H1 (cell line): ENCODE results near the gene COX7C. TPM values are rescaled to one million over a fixed set of nuclear protein-coding genes. Genes with fewer than 3 reads are reported as not detected.
A peak's percentile ranks its signal among the peaks of the same experiment; 100 is the strongest.

Source experiments
- CTCF ChIA-PET: fragments of 300-600 bp; sonication (Branson Sonifier 250); formaldehyde crosslinking; loops from one replicate; lab custom pipeline; 2021; ENCODE audit not compliant: partially characterized antibody; lab: Charles Lee
- POLR2A ChIA-PET: fragments of 300-600 bp; sonication (Branson Sonifier 250); formaldehyde crosslinking; loops from one replicate; lab custom pipeline; 2021; ENCODE audit warnings: inconsistent platforms; ENCODE audit not compliant: partially characterized antibody; lab: Charles Lee
- DNase-seq, 2 experiments: peaks; one replicate each; pipeline versions ENCODE4 v3.0.0 to v3.0.0-alpha.2; 2010 to 2022; ENCODE audit warnings: low spot score in 2 of 2, low read depth in 1 of 2, mixed read lengths in 1 of 2
- FAIRE-seq: peaks from 2 replicates; lab custom pipeline; 2011; peaks lifted over from hg19 to GRCh38; lab: Jason Lieb, UNC
- H2AFZ ChIP-seq: 2 replicates; pipeline ENCODE4 v1.8.1; 2012; ENCODE audit warnings: low read length, inconsistent platforms
- H2AK5ac ChIP-seq: 2 replicates; pipeline ENCODE4 v1.6.1; 2013; ENCODE audit warnings: low read depth, low read length
- H2BK120ac ChIP-seq: replicated peaks from 2 replicates; pipeline ENCODE3; 2013; ENCODE audit warnings: low read depth, low read length, inconsistent platforms
- H2BK12ac ChIP-seq: 2 replicates; pipeline ENCODE4 v1.6.1; 2013; ENCODE audit warnings: low read depth, low read length
- H2BK15ac ChIP-seq: 2 replicates; pipeline ENCODE4 v1.6.1; 2013; ENCODE audit warnings: low read length
- H2BK20ac ChIP-seq: 2 replicates; pipeline ENCODE4 v1.6.1; 2013; ENCODE audit warnings: low read length
- H2BK5ac ChIP-seq: 2 replicates; pipeline ENCODE4 v1.6.1; 2013; ENCODE audit warnings: low read depth, low read length
- H3K14ac ChIP-seq: 2 replicates; pipeline ENCODE4 v1.6.1; 2013; ENCODE audit warnings: inconsistent platforms; ENCODE audit not compliant: insufficient read length
- H3K18ac ChIP-seq: 2 replicates; pipeline ENCODE4 v1.6.1; 2013; ENCODE audit warnings: low read length; ENCODE audit errors: extremely low read depth
- H3K23ac ChIP-seq: 2 replicates; pipeline ENCODE4 v1.6.1; 2013; ENCODE audit warnings: inconsistent platforms; ENCODE audit not compliant: insufficient read length
- H3K23me2 ChIP-seq: 2 replicates; pipeline ENCODE4 v1.6.1; 2013; ENCODE audit warnings: low read depth, low read length
- H3K27ac ChIP-seq: 2 replicates; pipeline ENCODE4 v1.6.1; 2011; ENCODE audit warnings: low read depth, low read length, inconsistent platforms
- H3K27me3 ChIP-seq, 4 experiments: replicated peaks in 1 of 4; 1 replicate in 1 of 4; 2 replicates in 3 of 4; pipeline versions ENCODE4 v1.6.1 to v1.8.1; 2011 to 2013; ENCODE audit warnings: low read length in 3 of 4, mild to moderate bottlenecking in 3 of 4, inconsistent platforms in 2 of 4, mixed read lengths in 2 of 4, moderate library complexity in 1 of 4; ENCODE audit not compliant: control insufficient read depth in 3 of 4, insufficient read depth in 3 of 4; ENCODE audit errors: extremely low read depth in 1 of 4
- H3K36me3 ChIP-seq, 4 experiments: 2 replicates each; pipeline versions ENCODE4 v1.6.1 to v1.8.1; 2011 to 2013; ENCODE audit warnings: mild to moderate bottlenecking in 4 of 4, low read length in 3 of 4, moderate library complexity in 2 of 4, control low read depth in 1 of 4, inconsistent platforms in 1 of 4; ENCODE audit not compliant: insufficient read depth in 4 of 4, control insufficient read depth in 2 of 4
- H3K4ac ChIP-seq: replicated peaks from 2 replicates; pipeline ENCODE3; 2013; ENCODE audit warnings: low read length, low read depth, mixed read lengths, inconsistent platforms; ENCODE audit not compliant: insufficient read length
- H3K4me1 ChIP-seq, 4 experiments: replicated peaks in 1 of 4; 1 replicate in 1 of 4; 2 replicates in 3 of 4; pipeline versions ENCODE4 v1.6.1 to v1.8.1; 2011 to 2013; ENCODE audit warnings: low read length in 3 of 4, inconsistent platforms in 2 of 4, mixed read lengths in 1 of 4; ENCODE audit not compliant: insufficient read depth in 4 of 4, control insufficient read depth in 3 of 4
- H3K4me2 ChIP-seq, 2 experiments: 2 replicates each; pipeline versions ENCODE4 v1.6.1 to v1.8.1; 2011 to 2013; ENCODE audit warnings: low read depth in 2 of 2, low read length in 2 of 2, control low read depth in 1 of 2, inconsistent platforms in 1 of 2, mild to moderate bottlenecking in 1 of 2; ENCODE audit not compliant: insufficient read depth in 1 of 2
- H3K4me3 ChIP-seq, 4 experiments: fragments of 200-600, 300-600 bp in 1 of 4; sonication (generic), shearing (Covaris generic), sonication (Bioruptor Twin) in 1 of 4; 2 replicates each; pipeline versions ENCODE4 v1.5.1 to v1.8.1; 2011 to 2016; ENCODE audit warnings: low read length in 4 of 4, low read depth in 3 of 4, control low read depth in 2 of 4, inconsistent platforms in 2 of 4, mild to moderate bottlenecking in 2 of 4, mixed read lengths in 1 of 4, moderate library complexity in 1 of 4; ENCODE audit not compliant: insufficient read depth in 2 of 4; ENCODE audit errors: extremely low read depth in 1 of 4
- H3K56ac ChIP-seq: replicated peaks from 2 replicates; pipeline ENCODE3; 2013; ENCODE audit warnings: low read depth, mild to moderate bottlenecking, mixed read lengths, low read length, inconsistent platforms; ENCODE audit not compliant: insufficient read length
- H3K79me1 ChIP-seq: 2 replicates; pipeline ENCODE4 v1.6.1; 2013; ENCODE audit warnings: low read depth, low read length, control low read depth
- H3K79me2 ChIP-seq, 2 experiments: 2 replicates each; pipeline versions ENCODE4 v1.6.1 to v1.8.1; 2012 to 2013; ENCODE audit warnings: low read length in 2 of 2, mild to moderate bottlenecking in 2 of 2, inconsistent platforms in 1 of 2; ENCODE audit not compliant: insufficient read depth in 2 of 2, control insufficient read depth in 1 of 2
- H3K9ac ChIP-seq, 4 experiments: replicated peaks in 1 of 4; 1 replicate in 1 of 4; 2 replicates in 3 of 4; pipeline versions ENCODE4 v1.6.1 to v1.8.1; 2011 to 2013; ENCODE audit warnings: low read depth in 3 of 4, low read length in 3 of 4, control low read depth in 2 of 4, mild to moderate bottlenecking in 2 of 4, moderate library complexity in 2 of 4, inconsistent platforms in 1 of 4; ENCODE audit errors: extremely low read depth in 1 of 4
- H3K9me3 ChIP-seq, 2 experiments: 2 replicates each; pipeline versions ENCODE4 v1.6.1 to v1.8.1; 2012 to 2013; ENCODE audit warnings: mild to moderate bottlenecking in 2 of 2, moderate library complexity in 2 of 2, control low read depth in 1 of 2, inconsistent platforms in 1 of 2, low read depth in 1 of 2, low read length in 1 of 2, mixed read lengths in 1 of 2; ENCODE audit not compliant: insufficient read depth in 2 of 2
- H4K20me1 ChIP-seq, 2 experiments: replicated peaks in 1 of 2; 2 replicates each; pipeline versions ENCODE3 to v1.8.1; 2011 to 2013; ENCODE audit warnings: inconsistent platforms in 2 of 2, low read length in 2 of 2, mild to moderate bottlenecking in 1 of 2; ENCODE audit not compliant: insufficient read depth in 2 of 2, control insufficient read depth in 1 of 2
- H4K5ac ChIP-seq: 2 replicates; pipeline ENCODE4 v1.6.1; 2013; ENCODE audit warnings: low read length, low read depth, mixed read lengths, inconsistent platforms; ENCODE audit not compliant: insufficient read length
- H4K8ac ChIP-seq: 2 replicates; pipeline ENCODE4 v1.8.0; 2013; ENCODE audit warnings: mild to moderate bottlenecking, moderate library complexity, low read length, inconsistent platforms; ENCODE audit not compliant: insufficient read depth; ENCODE audit errors: extremely low read depth
- H4K91ac ChIP-seq: replicated peaks from 2 replicates; pipeline ENCODE3; 2013; ENCODE audit warnings: low read length, mixed read lengths, inconsistent platforms; ENCODE audit not compliant: insufficient read length
- CBX8 ChIP-seq: fragments of 300-800, 300-1000 bp; sonication (generic); IDR thresholded peaks from 2 replicates; pipeline ENCODE4 v1.7.1; 2016; ENCODE audit warnings: low read depth, low read length, borderline replicate concordance
- CTBP2 ChIP-seq: IDR thresholded peaks from 2 replicates; pipeline ENCODE4 v1.7.0; 2011; ENCODE audit warnings: borderline replicate concordance, mild to moderate bottlenecking, moderate library complexity, mixed read lengths, low read length; ENCODE audit not compliant: insufficient read depth, insufficient read length
- JUN ChIP-seq: IDR thresholded peaks from 2 replicates; pipeline ENCODE4 v1.6.1; 2011; ENCODE audit warnings: low read depth, mild to moderate bottlenecking, improper control_type of control experiment, low read length
- RBBP5 ChIP-seq: IDR thresholded peaks from 2 replicates; pipeline ENCODE4 v1.7.1; 2012; ENCODE audit warnings: low read depth, mild to moderate bottlenecking, inconsistent platforms, low read length, moderate library complexity, borderline replicate concordance
- SAP30 ChIP-seq: fragments of 300-600 bp; sonication (generic); IDR thresholded peaks from 2 replicates; pipeline ENCODE4 v1.7.1; 2012; ENCODE audit warnings: low read length, moderate library complexity, mild to moderate bottlenecking, inconsistent platforms; ENCODE audit not compliant: insufficient read depth, insufficient replicate concordance
- SP2 ChIP-seq: IDR thresholded peaks from 2 replicates; pipeline ENCODE4 v1.6.1; 2012; ENCODE audit warnings: mild to moderate bottlenecking, low read length, inconsistent platforms
- WGBS, 2 experiments: shearing (Covaris generic) in 1 of 2; methylation state at CpG; one replicate each; pipeline versions ENCODE4 v1.1.6 to v1.1.7; 2013 to 2015; ENCODE audit warnings: low lambda C conversion rate in 2 of 2, mixed read lengths in 2 of 2, inconsistent platforms in 1 of 2, low coverage in 1 of 2, missing lambda C conversion rate in 1 of 2; ENCODE audit not compliant: insufficient replicate concordance in 2 of 2, insufficient coverage in 1 of 2, insufficient read length in 1 of 2; ENCODE audit errors: extremely low coverage in 1 of 2, missing lambda C conversion rate in 1 of 2; 5-methylcytosine and 5-hydroxymethylcytosine counted together
- polyA plus RNA-seq, 7 experiments: library from polyadenylated mRNA; depleted of rRNA in 3 of 7; stranded (reverse) in 5 of 7; unstranded in 2 of 7; fragments of >200 nt in 5 of 7; fragments of 200-250 nt in 2 of 7; gene quantifications; 1 replicate in 5 of 7; 2 replicates in 1 of 7; 4 replicates in 1 of 7; pipeline versions ENCODE4 v1.2.1 to v1.2.3, GENCODE V29; 2011 to 2013; ENCODE audit warnings: missing spikeins in 2 of 7, mixed read lengths in 2 of 7
- total RNA-seq: library from RNA; stranded (reverse); fragmentation: NEBNext Ultra II Directional; extraction: Animal tissue kit (Norgen Biotek cat#: 25700); gene quantifications from 2 replicates; pipeline ENCODE4 v1.2.1, GENCODE V29; 2021
- TF ChIP-seq, protein P1 (sequence below), 3 experiments: IDR thresholded peaks; 1 replicate in 2 of 3; 2 replicates in 1 of 3; pipeline versions ENCODE4 v1.5.1 to v1.6.1; 2011; ENCODE audit warnings: low read length in 3 of 3, mild to moderate bottlenecking in 3 of 3, inconsistent platforms in 2 of 3, low read depth in 1 of 3, moderate library complexity in 1 of 3; ENCODE audit not compliant: insufficient read depth in 1 of 3; ENCODE audit errors: control extremely low read depth in 1 of 3

Gene COX7C
- total and polyA plus RNA-seq, 2 of the 8 experiments (the other 6 are each of a cell fraction or from before 2014, with no cell fraction given): 1,059 to 1,207 TPM

DNA sequence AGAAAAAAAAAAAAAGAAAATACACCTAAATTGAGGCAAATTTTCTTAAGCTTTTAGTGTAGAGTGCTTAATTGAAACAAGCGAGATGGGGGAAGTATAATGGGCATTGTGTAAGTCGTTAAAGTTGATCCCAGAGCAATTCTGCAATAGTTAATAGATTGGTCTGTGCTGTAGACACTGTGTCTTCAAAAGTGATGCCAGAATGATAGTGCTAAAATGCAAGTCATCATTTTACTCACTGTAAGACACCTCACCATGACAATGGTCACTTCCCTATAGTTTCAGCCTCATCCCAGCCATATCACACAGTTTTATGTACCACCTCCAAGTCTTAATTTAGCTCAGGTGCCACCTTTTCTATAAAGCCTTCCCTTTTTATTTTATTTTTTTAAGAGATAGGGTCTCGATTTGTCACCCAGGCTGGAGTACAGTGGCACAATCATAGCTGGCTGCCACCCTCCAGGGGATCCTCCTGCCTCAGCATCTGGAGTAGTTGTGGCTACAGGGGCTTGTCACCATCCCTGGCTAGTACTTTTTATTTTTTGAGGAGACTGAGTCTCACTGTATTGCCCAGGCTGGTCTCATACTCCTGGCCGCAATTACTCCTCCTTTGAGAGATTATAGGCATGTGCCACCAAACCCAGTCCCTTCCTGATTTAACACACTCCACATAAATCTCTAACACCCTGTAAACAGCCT lies 6.2 kb downstream of the COX7C start:
- no peak overlapping the region for H3K9ac ChIP-seq
- no peaks in the 10 kb centered on the region for H3K9me3 ChIP-seq
- TF ChIP-seq RBBP5 (no peak), JUN (no peak), CBX8 (no peak), SAP30 (no peak), CTBP2 (no peak), SP2 (no peak)
- TF ChIP-seq, protein P1, sequence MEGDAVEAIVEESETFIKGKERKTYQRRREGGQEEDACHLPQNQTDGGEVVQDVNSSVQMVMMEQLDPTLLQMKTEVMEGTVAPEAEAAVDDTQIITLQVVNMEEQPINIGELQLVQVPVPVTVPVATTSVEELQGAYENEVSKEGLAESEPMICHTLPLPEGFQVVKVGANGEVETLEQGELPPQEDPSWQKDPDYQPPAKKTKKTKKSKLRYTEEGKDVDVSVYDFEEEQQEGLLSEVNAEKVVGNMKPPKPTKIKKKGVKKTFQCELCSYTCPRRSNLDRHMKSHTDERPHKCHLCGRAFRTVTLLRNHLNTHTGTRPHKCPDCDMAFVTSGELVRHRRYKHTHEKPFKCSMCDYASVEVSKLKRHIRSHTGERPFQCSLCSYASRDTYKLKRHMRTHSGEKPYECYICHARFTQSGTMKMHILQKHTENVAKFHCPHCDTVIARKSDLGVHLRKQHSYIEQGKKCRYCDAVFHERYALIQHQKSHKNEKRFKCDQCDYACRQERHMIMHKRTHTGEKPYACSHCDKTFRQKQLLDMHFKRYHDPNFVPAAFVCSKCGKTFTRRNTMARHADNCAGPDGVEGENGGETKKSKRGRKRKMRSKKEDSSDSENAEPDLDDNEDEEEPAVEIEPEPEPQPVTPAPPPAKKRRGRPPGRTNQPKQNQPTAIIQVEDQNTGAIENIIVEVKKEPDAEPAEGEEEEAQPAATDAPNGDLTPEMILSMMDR (IDR thresholded peaks at IDR 0.05; ENCODE audit: control extremely low read depth in 1 of 3, insufficient read depth in 1 of 3, low read depth in 1 of 3, low read length in 3 of 3): no peak
- no peak overlapping the region for H2BK120ac ChIP-seq
- DNase-seq (no peak), FAIRE-seq (no peak)
- H3K56ac ChIP-seq: no peak overlapping the region
- ChIA-PET CTCF (interaction anchor here (0.6 to 0.9 kb wide), 2 partner anchors 55 to 1871 kb away, joined by 3 read pairs; no protein-coding TSS in a partner anchor), POLR2A (interaction anchor here (1.6 to 11.5 kb wide), 5 partner anchors 10 to 44 kb away, joined by 3 to 138 read pairs (median 5); no protein-coding TSS in a partner anchor)
- H3K14ac ChIP-seq: no peak overlapping the region
- H3K4me2 ChIP-seq: no peak overlapping the region
- H2BK5ac ChIP-seq: no peak overlapping the region
- H2BK15ac ChIP-seq: no peak overlapping the region
- no peak overlapping the region for H3K4me3 ChIP-seq
- H2AK5ac ChIP-seq: no peak overlapping the region
- H3K4me1 ChIP-seq: peaks cover 0 to 8% (median 0%) of the 10 kb centered on the region in 4 experiments; a peak in 1 of 7 replicates
- H3K79me2 ChIP-seq: peaks cover 0 to 13% of the 10 kb centered on the region in 2 experiments; a peak in 3 of 4 replicates
- H4K5ac ChIP-seq: no peak overlapping the region
- peak overlapping the region; percentile 22; the same call in 1 of the 2 replicates for H2BK12ac ChIP-seq
- H3K18ac ChIP-seq: 0 out of 2 replicates have a peak overlapping the region, but pooled peaks have one; percentile 11
- no peaks in the 10 kb centered on the region for H3K27me3 ChIP-seq
- no peak overlapping the region for H4K8ac ChIP-seq
- H4K20me1 ChIP-seq: no peaks in the 10 kb centered on the region
- no peak overlapping the region for H3K23ac ChIP-seq
- 84% methylated on average over 4 of the region's 4 CpGs; no CpG with 5 or more reads in 1 of the 2 experiments for WGBS, 2 experiments
- H2BK20ac ChIP-seq: no peak overlapping the region; the same call in 1 of the 2 replicates
- no peak overlapping the region for H2AFZ ChIP-seq
- no peak overlapping the region for H4K91ac ChIP-seq
- H3K4ac ChIP-seq: no peak overlapping the region
- H3K23me2 ChIP-seq: no peaks in the 10 kb centered on the region
- peaks cover 13 to 38% (median 25%) of the 10 kb centered on the region in 4 experiments for H3K36me3 ChIP-seq
- H3K79me1 ChIP-seq: no peaks in the 10 kb centered on the region
- H3K27ac ChIP-seq: no peak overlapping the region
